Activated gamma-delta T cell treated with Interleukin-2 at 50 U/mL for 16 hours (primary cell): Measurements from ENCODE around the gene UPK1A.
"Not testable (repeated sequence)": the region's sequence is repeated elsewhere in the genome, so short reads cannot be mapped to it uniquely, and the experiment has no call there.

Experiments
- DNase-seq: peaks from one replicate; pipeline ENCODE4 v3.0.0-alpha.2; 2020

Gene UPK1A

GRCh38 chr19:35719402-35720162, 53.3 kb downstream of the UPK1A start:
- DNase-seq, result no peak

DNA sequence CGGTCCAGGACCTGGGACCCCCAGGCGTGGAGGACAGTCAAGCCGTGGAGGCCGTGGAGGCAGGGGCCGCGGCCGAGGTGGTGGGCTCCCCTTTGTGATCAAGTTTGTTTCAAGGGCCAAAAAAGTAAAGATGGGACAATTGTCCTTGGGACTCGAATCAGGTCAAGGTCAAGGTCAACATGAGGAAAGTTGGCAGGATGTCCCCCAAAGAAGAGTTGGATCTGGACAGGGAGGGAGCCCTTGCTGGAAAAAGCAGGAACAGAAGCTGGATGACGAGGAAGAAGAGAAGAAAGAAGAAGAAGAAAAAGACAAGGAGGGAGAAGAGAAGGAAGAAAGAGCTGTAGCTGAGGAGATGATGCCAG, 53.8 kb downstream of the UPK1A start:
- no peak for DNase-seq

DNA sequence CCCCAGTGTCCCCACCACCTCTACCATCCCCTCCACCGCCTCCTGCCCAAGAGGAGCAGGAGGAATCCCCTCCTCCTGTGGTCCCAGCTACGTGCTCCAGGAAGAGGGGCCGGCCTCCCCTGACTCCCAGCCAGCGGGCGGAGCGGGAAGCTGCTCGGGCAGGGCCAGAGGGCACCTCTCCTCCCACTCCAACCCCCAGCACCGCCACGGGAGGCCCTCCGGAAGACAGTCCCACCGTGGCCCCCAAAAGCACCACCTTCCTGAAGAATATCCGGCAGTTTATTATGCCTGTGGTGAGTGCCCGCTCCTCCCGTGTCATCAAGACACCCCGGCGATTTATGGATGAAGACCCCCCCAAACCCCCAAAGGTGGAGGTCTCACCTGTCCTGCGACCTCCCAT, 54.3 kb downstream of the UPK1A start:
- DNase-seq, result no peak

DNA sequence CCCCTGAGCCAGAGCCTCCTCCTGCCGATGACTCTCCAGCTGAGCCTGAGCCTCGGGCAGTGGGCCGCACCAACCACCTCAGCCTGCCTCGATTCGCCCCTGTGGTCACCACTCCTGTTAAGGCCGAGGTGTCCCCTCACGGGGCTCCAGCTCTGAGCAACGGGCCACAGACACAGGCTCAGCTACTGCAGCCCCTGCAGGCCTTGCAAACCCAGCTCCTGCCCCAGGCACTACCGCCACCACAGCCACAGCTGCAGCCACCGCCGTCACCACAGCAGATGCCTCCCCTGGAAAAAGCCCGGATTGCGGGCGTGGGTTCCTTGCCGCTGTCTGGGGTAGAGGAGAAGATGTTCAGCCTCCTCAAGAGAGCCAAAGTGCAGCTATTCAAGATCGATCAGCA, 55.1 kb downstream of the UPK1A start:
- DNase-seq, result no peak

- no peak for DNase-seq
These were observed 56.1 kb downstream of the UPK1A start for GRCh38 chr19:35722461-35722860.

DNA sequence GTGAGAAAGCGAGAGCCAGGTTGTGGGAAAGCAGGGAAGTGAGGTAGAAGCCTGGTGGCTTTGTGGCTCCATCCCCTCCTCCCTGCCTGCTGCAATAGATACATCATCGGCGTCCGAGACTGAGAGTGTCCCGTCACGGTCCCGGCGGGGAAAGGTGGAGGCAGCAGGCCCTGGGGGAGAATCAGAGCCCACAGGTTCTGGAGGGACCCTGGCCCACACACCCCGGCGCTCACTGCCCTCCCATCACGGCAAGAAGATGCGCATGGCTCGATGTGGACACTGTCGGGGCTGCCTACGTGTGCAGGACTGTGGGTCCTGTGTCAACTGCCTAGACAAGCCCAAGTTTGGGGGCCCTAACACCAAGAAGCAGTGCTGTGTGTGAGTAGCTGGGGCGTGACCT, 56.6 kb downstream of the UPK1A start:
- no peak for DNase-seq

GRCh38 chr19:35723671-35724070, 57.4 kb downstream of the UPK1A start:
- DNase-seq, result no peak

GRCh38 chr19:35724132-35724531, 57.8 kb downstream of the UPK1A start:
- DNase-seq, result not testable (repeated sequence)

- no peak for DNase-seq
These were observed 58.2 kb downstream of the UPK1A start for GRCh38 chr19:35724560-35724959.

DNA sequence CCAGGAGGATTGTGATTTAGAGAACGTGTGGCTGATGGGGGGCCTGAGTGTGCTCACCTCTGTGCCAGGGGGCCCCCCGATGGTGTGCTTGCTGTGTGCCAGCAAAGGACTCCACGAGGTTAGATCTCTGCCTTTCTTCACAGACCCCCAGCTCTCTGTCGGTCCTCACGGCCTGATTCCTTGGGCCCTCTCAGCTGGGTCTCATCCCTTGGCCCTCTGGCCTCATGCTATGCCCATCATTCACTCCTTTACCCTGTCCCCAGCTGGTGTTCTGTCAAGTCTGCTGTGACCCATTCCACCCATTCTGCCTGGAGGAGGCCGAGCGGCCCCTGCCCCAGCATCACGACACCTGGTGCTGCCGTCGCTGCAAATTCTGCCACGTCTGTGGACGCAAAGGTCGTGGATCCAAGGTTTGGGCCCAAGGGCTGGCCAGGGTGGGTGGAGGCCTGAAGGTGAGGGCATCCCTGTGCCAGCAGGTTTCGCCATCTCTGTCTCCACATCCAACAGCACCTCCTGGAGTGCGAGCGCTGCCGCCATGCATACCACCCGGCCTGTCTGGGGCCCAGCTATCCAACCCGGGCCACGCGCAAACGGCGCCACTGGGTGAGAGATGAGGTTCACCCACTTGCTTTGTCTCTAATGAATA, 59.0 kb downstream of the UPK1A start:
- no peak for DNase-seq

DNA sequence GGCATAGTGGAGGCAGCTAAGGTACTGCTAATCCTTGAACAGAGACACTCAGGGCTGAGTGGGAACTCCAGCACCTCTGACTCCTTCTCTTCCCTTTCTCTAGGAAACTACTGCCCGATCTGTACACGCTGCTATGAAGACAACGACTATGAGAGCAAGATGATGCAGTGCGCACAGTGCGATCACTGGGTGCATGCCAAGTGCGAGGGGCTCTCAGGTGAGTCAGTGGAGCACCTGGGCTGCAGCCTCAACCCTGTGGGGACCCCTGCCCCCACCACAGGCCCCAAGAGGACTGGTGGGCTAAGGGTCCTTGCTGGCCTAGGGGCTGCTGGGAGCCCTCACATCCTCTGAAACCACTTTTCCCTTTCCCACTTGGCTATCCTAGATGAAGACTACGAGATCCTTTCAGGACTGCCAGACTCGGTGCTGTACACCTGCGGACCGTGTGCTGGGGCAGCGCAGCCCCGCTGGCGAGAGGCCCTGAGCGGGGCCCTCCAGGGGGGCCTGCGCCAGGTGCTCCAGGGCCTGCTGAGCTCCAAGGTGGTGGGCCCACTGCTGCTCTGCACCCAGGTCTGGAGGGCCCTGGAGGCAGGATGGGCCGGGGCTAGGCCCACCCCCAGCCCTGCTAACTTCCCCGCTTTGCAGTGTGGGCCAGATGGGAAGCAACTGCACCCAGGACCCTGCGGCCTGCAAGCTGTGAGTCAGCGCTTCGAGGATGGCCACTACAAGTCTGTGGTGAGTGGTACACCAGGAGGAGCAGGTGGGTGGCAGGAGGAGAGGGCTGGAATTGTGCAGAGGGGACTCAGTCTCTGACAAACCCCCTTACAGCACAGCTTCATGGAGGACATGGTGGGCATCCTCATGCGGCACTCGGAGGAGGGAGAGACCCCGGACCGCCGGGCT, 61.0 kb downstream of the UPK1A start:
- no peak for DNase-seq
